GM18519 (cell line): Measurements from ENCODE around the gene GJC2.

Experiments used
- ATAC-seq: cut with Tn5 transposase; IDR thresholded peaks from one replicate; pipeline ENCODE4 v1.9.1; 2021; ENCODE audit warnings: mild to moderate bottlenecking, moderate library complexity; ENCODE audit not compliant: unreplicated experiment, low FRiP score

GJC2 gene

GRCh38 chr1:228112617-228113016 is 37.1 kb upstream of the GJC2 start:
- ATAC-seq = no peak

GRCh38 chr1:228114827-228115226 is 34.9 kb upstream of the GJC2 start:
- ATAC-seq = no peak

- ATAC-seq = no peak
Observed at GRCh38 chr1:228117335-228117734, 32.4 kb upstream of the GJC2 start.

GRCh38 chr1:228118040-228118439 is 31.7 kb upstream of the GJC2 start:
- no peak for ATAC-seq

- ATAC-seq = no peak
Observed at GRCh38 chr1:228120351-228120750, 29.4 kb upstream of the GJC2 start.

GRCh38 chr1:228120857-228121489 is 28.8 kb upstream of the GJC2 start:
- ATAC-seq = no peak

GRCh38 chr1:228122921-228123441 is 26.7 kb upstream of the GJC2 start:
- no peak for ATAC-seq

GRCh38 chr1:228123505-228123904 is 26.2 kb upstream of the GJC2 start:
- no peak for ATAC-seq

- no peak for ATAC-seq
Observed at GRCh38 chr1:228125185-228125584, 24.5 kb upstream of the GJC2 start.

GRCh38 chr1:228131766-228132165 is 18.0 kb upstream of the GJC2 start:
- no peak for ATAC-seq

GRCh38 chr1:228134591-228134990 is 15.1 kb upstream of the GJC2 start:
- ATAC-seq = no peak

- no peak for ATAC-seq
Observed at GRCh38 chr1:228136901-228137300, 12.8 kb upstream of the GJC2 start.

- ATAC-seq = no peak
Observed at GRCh38 chr1:228139406-228139930, 10.3 kb upstream of the GJC2 start.

GRCh38 chr1:228139931-228140723 is 9.6 kb upstream of the GJC2 start, which contains the start of gene GUK1:
TSS of gene GUK1 (plus strand) at chr1:228140279. CDS start at chr1:228140303, 24 bp downstream.
- peak; percentile 91 for ATAC-seq

- no peak for ATAC-seq
Observed at GRCh38 chr1:228140724-228141225, 9.0 kb upstream of the GJC2 start.

- ATAC-seq = no peak
Observed at GRCh38 chr1:228141226-228142044, 8.3 kb upstream of the GJC2 start.

- no peak for ATAC-seq
Observed at GRCh38 chr1:228142155-228142691, 7.5 kb upstream of the GJC2 start.

GRCh38 chr1:228142701-228143136 is 7.0 kb upstream of the GJC2 start:
- no peak for ATAC-seq

- ATAC-seq = no peak
Observed at GRCh38 chr1:228143480-228144192, 6.1 kb upstream of the GJC2 start.
